ENCODE measurements around the gene LRRC43.

LRRC43 gene

GRCh38 chr12:122226366-122227125, 43.6 kb downstream of the LRRC43 start:
- no peak for DNase-seq (ENCODE audit: low read depth)

- DNase-seq (ENCODE audit: low read depth), result no peak
Measured at GRCh38 chr12:122227341-122227740, 44.4 kb downstream of the LRRC43 start.

GRCh38 chr12:122228092-122228491, 45.2 kb downstream of the LRRC43 start:
- DNase-seq (ENCODE audit: low read depth), result no peak

- no peak for DNase-seq (ENCODE audit: low read depth)
Measured at GRCh38 chr12:122230798-122231197, 47.9 kb downstream of the LRRC43 start.

GRCh38 chr12:122232691-122233090, 49.8 kb downstream of the LRRC43 start:
- DNase-seq (ENCODE audit: low read depth), result no peak

- DNase-seq (ENCODE audit: low read depth), result no peak
Measured at GRCh38 chr12:122235741-122236140, 52.8 kb downstream of the LRRC43 start.

- no peak for DNase-seq (ENCODE audit: low read depth)
Measured at GRCh38 chr12:122238861-122239260, 55.9 kb downstream of the LRRC43 start.

GRCh38 chr12:122243965-122244364, 61.0 kb downstream of the LRRC43 start:
- DNase-seq (ENCODE audit: low read depth), result no peak

- DNase-seq (ENCODE audit: low read depth), result no peak
Measured at GRCh38 chr12:122244565-122245371, 61.8 kb downstream of the LRRC43 start.

GRCh38 chr12:122245553-122245952, 62.6 kb downstream of the LRRC43 start:
- DNase-seq (ENCODE audit: low read depth), result no peak

- DNase-seq (ENCODE audit: low read depth), result no peak
Measured at GRCh38 chr12:122250047-122250446, 67.1 kb downstream of the LRRC43 start.

- DNase-seq (ENCODE audit: low read depth), result no peak
Measured at GRCh38 chr12:122250536-122250935, 67.6 kb downstream of the LRRC43 start.

Measured in EH (cell line).